B cell (primary cell): ENCODE measurements around the gene RIMBP2. TPM values are rescaled to one million over a fixed set of nuclear protein-coding genes. Genes with fewer than 3 reads are reported as not detected.

Experiments
- ATAC-seq: fragments of 200-7000 bp; cut with Tn5 transposase; one replicate; pipeline ENCODE4 v1.10.0; 2021; ENCODE audit warnings: low read depth, mild to moderate bottlenecking, moderate number of reproducible peaks, moderate library complexity
- CTCF ChIA-PET: fragments of 350-600 bp; sonication (Branson Sonifier 250); formaldehyde crosslinking; loops from one replicate; lab custom pipeline; 2021; ENCODE audit warnings: antibody characterized with exemption, inconsistent platforms; lab: Charles Lee
- POLR2A ChIA-PET: fragments of 350-600 bp; sonication (Branson Sonifier 250); formaldehyde crosslinking; loops from one replicate; lab custom pipeline; 2021; ENCODE audit warnings: antibody characterized with exemption; lab: Charles Lee
- DNase-seq: peaks from one replicate; pipeline ENCODE4 v3.0.0; 2013
- H2AFZ ChIP-seq: 2 replicates; pipeline ENCODE4 v1.6.1; 2012; ENCODE audit warnings: mild to moderate bottlenecking, low read depth, low read length; ENCODE audit not compliant: insufficient read depth, poor library complexity, severe bottlenecking
- H3K27ac ChIP-seq, 2 donors: 1 replicate in 1 of 2; 2 replicates in 1 of 2; pipeline ENCODE4 v1.5.1; 2012 to 2013; ENCODE audit warnings: low read length in 2 of 2, mild to moderate bottlenecking in 2 of 2, moderate library complexity in 1 of 2
- H3K27me3 ChIP-seq, 4 experiments: fragments of 200-600 bp in 1 of 4; sonication (generic) in 1 of 4; replicated peaks in 1 of 4; 1 replicate in 2 of 4; 2 replicates in 2 of 4; pipeline versions ENCODE4 v1.6.1 to v1.7.0; 2013 to 2016; ENCODE audit warnings: low read length in 3 of 4, mild to moderate bottlenecking in 2 of 4, mixed read lengths in 1 of 4, moderate library complexity in 1 of 4; ENCODE audit not compliant: insufficient read depth in 4 of 4, control insufficient read depth in 3 of 4; ENCODE audit errors: control extremely low read depth in 1 of 4
- H3K36me3 ChIP-seq, 2 experiments: replicated peaks in 1 of 2; 1 replicate in 1 of 2; 2 replicates in 1 of 2; pipeline versions ENCODE4 v1.6.1 to v1.7.1; 2013; ENCODE audit warnings: low read length in 1 of 2; ENCODE audit not compliant: insufficient read depth in 2 of 2, control insufficient read depth in 1 of 2; ENCODE audit errors: control extremely low read depth in 1 of 2, extremely low read depth in 1 of 2
- H3K4me1 ChIP-seq, 2 donors: fragments of 200-600 bp in 1 of 2; sonication (generic) in 1 of 2; 1 replicate in 1 of 2; 2 replicates in 1 of 2; pipeline versions ENCODE4 v1.5.1 to v1.6.1; 2013 to 2017; ENCODE audit warnings: low read length in 2 of 2; ENCODE audit not compliant: control insufficient read depth in 2 of 2, insufficient read depth in 2 of 2
- H3K4me2 ChIP-seq: replicated peaks from 2 replicates; pipeline ENCODE3; 2012; ENCODE audit warnings: mild to moderate bottlenecking, low read depth, low read length; ENCODE audit not compliant: poor library complexity, severe bottlenecking
- H3K4me3 ChIP-seq, 5 experiments: fragments of 200-600 bp in 1 of 5; sonication (generic) in 1 of 5; 1 replicate in 3 of 5; 2 replicates in 2 of 5; pipeline versions ENCODE4 v1.5.1 to v1.7.0; 2011 to 2016; ENCODE audit warnings: low read length in 4 of 5, mild to moderate bottlenecking in 4 of 5, low read depth in 2 of 5, control low read depth in 1 of 5, moderate library complexity in 1 of 5; ENCODE audit not compliant: insufficient read depth in 1 of 5; ENCODE audit errors: control extremely low read depth in 1 of 5, extremely low read depth in 1 of 5
- H3K79me2 ChIP-seq: fragments of 200-600 bp; sonication (generic); one replicate; pipeline ENCODE4 v1.6.0; 2016; ENCODE audit warnings: low read length; ENCODE audit not compliant: control insufficient read depth, insufficient read depth
- H3K9ac ChIP-seq: fragments of 200-600 bp; sonication (generic); 2 replicates; pipeline ENCODE4 v1.6.1; 2017; ENCODE audit warnings: mild to moderate bottlenecking, low read length, moderate library complexity
- H3K9me3 ChIP-seq, 3 donors: one replicate each; pipeline versions ENCODE4 v1.6.1 to v1.7.1; 2013; ENCODE audit warnings: low read length in 2 of 3; ENCODE audit not compliant: control insufficient read depth in 2 of 3, insufficient read depth in 1 of 3; ENCODE audit errors: control extremely low read depth in 1 of 3
- H4K20me1 ChIP-seq: 2 replicates; pipeline ENCODE4 v1.6.0; 2012; ENCODE audit warnings: mild to moderate bottlenecking, low read length; ENCODE audit not compliant: insufficient read depth, control insufficient read depth, poor library complexity, severe bottlenecking
- H3K27ac Mint-ChIP-seq: one replicate; pipeline ENCODE4 v1.8.0; 2021; ENCODE audit warnings: mixed read lengths
- H3K27me3 Mint-ChIP-seq: one replicate; pipeline ENCODE4 v1.8.0; 2021; ENCODE audit warnings: mixed read lengths
- H3K4me1 Mint-ChIP-seq: one replicate; pipeline ENCODE4 v1.8.0; 2021; ENCODE audit warnings: mixed read lengths
- H3K4me3 Mint-ChIP-seq: one replicate; pipeline ENCODE4 v1.8.0; 2021; ENCODE audit warnings: mixed read lengths
- H3K9me3 Mint-ChIP-seq: one replicate; pipeline ENCODE4 v1.8.0; 2022; ENCODE audit warnings: mixed read lengths; ENCODE audit not compliant: insufficient read depth
- CTCF ChIP-seq: fragments of 200-600 bp; IDR thresholded peaks from one replicate; pipeline ENCODE4 v1.8.0; 2022; ENCODE audit warnings: antibody characterized with exemption, mild to moderate bottlenecking
- EZH2 ChIP-seq: IDR thresholded peaks from 2 replicates; pipeline ENCODE4 v1.6.1; 2012; ENCODE audit warnings: borderline replicate concordance, low read depth, mild to moderate bottlenecking, moderate library complexity, low read length; ENCODE audit not compliant: insufficient read depth, poor library complexity, severe bottlenecking
- WGBS: methylation state at CpG from one replicate; pipeline ENCODE4 v1.1.5; 2013; ENCODE audit warnings: missing lambda C conversion rate; ENCODE audit not compliant: insufficient coverage; 5-methylcytosine and 5-hydroxymethylcytosine counted together
- intact Hi-C: fragments of 100-400 bp; cut with micrococcal nuclease; formaldehyde crosslinking; loops from one replicate; pipeline ENCODE4 v1.10.0; 2022
- polyA plus RNA-seq: library from polyadenylated mRNA; depleted of rRNA; stranded (reverse); fragments of >200 nt; gene quantifications from 2 replicates; pipeline ENCODE4 v1.2.3, GENCODE V29; 2012
- total RNA-seq, 2 donors: library from RNA; stranded (reverse); fragments of 120-200 nt in 1 of 2; gene quantifications; 1 replicate in 1 of 2; 2 replicates in 1 of 2; pipeline versions ENCODE4 v1.2.3 to v1.2.4, GENCODE V29; 2013 to 2022

Gene RIMBP2
- total and polyA plus RNA-seq, 2 donors (not counting 1 experiment from before 2014, with no cell fraction given) = not detected

DNA sequence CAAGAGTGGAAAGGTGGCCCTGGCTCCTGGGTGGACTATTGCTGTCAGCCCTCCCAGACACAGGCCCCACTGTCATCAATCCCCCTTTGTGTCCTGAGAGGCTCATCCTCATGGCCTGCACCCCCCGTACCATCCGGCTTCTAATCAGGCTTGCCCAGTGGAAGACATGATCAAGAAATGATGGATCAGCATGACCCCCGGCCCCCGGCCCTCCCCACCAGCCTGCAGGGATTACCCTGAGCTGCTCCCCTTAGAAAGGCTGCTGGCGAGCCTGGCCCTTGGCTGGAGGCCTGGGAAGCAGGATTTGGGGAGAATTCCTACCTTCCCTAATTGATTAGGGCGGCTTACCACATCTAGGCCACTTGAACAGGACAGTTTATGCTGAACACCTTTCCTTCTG, 207.3 kb downstream of the RIMBP2 start:
- H3K4me3 Mint-ChIP-seq = no peak overlapping the region
- POLR2A ChIA-PET = no interaction called here
- CTCF ChIA-PET = no interaction called here
- peaks cover 0 to 14% (median 0%) of the 10 kb centered on the region in 3 donors for H3K9me3 ChIP-seq
- H3K4me1 ChIP-seq = no peaks in the 10 kb centered on the region
- no peaks in the 10 kb centered on the region for H3K27me3 Mint-ChIP-seq
- 92% methylated on average over 4 of the region's 6 CpGs for WGBS
- H3K9ac ChIP-seq = no peak overlapping the region
- H3K4me2 ChIP-seq = no peak overlapping the region
- no peaks in the 10 kb centered on the region for H3K4me1 Mint-ChIP-seq
- H3K27me3 ChIP-seq = no peaks in the 10 kb centered on the region
- no peak overlapping the region for H3K4me3 ChIP-seq
- no peak for ATAC-seq
- no peak overlapping the region for H2AFZ ChIP-seq
- no peak for DNase-seq
- intact Hi-C loops = no loop called here
- H3K27ac ChIP-seq = no peak overlapping the region
- no peaks in the 10 kb centered on the region for H3K36me3 ChIP-seq
- H3K79me2 ChIP-seq = no peaks in the 10 kb centered on the region
- no peak for TF ChIP-seq EZH2
- TF ChIP-seq CTCF = no peak
- no peaks in the 10 kb centered on the region for H4K20me1 ChIP-seq
- H3K9me3 Mint-ChIP-seq = peaks cover 6% of the 10 kb centered on the region
- no peak overlapping the region for H3K27ac Mint-ChIP-seq

DNA sequence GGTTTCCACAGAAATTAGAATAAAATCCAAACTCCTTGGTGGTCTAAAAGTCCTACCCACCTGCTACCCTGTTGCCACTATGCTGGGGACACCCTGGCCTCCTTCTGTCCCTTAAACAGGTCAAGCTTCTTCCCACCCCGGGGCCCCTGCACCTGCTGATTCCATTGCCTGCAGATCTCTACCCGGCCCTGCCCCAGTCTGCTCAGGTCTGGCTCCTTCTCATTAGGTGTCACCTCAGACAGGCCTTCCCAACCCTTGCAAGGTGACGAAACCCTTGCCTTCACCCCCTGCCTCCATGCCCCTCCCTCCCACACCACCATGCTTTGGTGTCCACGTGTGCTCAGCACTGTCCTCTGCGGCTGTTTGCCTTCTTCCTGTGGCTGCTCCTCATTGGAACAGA, 207.8 kb downstream of the RIMBP2 start:
- no peak for DNase-seq
- H3K79me2 ChIP-seq = no peaks in the 10 kb centered on the region
- TF ChIP-seq CTCF (no peak), EZH2 (no peak)
- no peaks in the 10 kb centered on the region for H3K36me3 ChIP-seq
- Mint-ChIP-seq H3K4me1 (no peaks in the 10 kb centered on the region), H3K27ac (no peak overlapping the region), H3K9me3 (peaks cover 6% of the 10 kb centered on the region), H3K4me3 (no peak overlapping the region), H3K27me3 (no peaks in the 10 kb centered on the region)
- H3K9ac ChIP-seq = no peak overlapping the region
- no peak overlapping the region for H3K4me2 ChIP-seq
- H2AFZ ChIP-seq = no peak overlapping the region
- H3K9me3 ChIP-seq = peaks cover 0 to 14% (median 0%) of the 10 kb centered on the region in 3 donors
- ATAC-seq = no peak
- CTCF ChIA-PET = no interaction called here
- no peaks in the 10 kb centered on the region for H4K20me1 ChIP-seq
- H3K4me3 ChIP-seq = no peak overlapping the region
- H3K27me3 ChIP-seq = no peaks in the 10 kb centered on the region
- intact Hi-C loops = no loop called here
- POLR2A ChIA-PET = no interaction called here
- WGBS = 80% methylated on average over 5 of the region's 5 CpGs
- H3K27ac ChIP-seq = no peak overlapping the region
- H3K4me1 ChIP-seq = no peaks in the 10 kb centered on the region
